Kidney epithelial cell (primary cell): ENCODE data around the gene RIN3. TPM values are rescaled to one million over a fixed set of nuclear protein-coding genes. Genes with fewer than 3 reads are reported as not detected.

Source experiments
- DNase-seq: peaks from one replicate; pipeline ENCODE4 v3.0.0-alpha.2; 2010; ENCODE audit warnings: low read depth
- H3K27me3 ChIP-seq: 2 replicates; pipeline ENCODE4 v1.6.0; 2011; ENCODE audit warnings: low read length; ENCODE audit not compliant: control insufficient read depth, insufficient read depth
- H3K36me3 ChIP-seq: 2 replicates; pipeline ENCODE4 v1.5.1; 2011; ENCODE audit warnings: low read length; ENCODE audit not compliant: control insufficient read depth, insufficient read depth
- H3K4me3 ChIP-seq: 2 replicates; pipeline ENCODE4 v1.5.1; 2011; ENCODE audit warnings: low read depth, mild to moderate bottlenecking, control low read depth, low read length
- CTCF ChIP-seq: IDR thresholded peaks from 2 replicates; pipeline ENCODE4 v1.5.1; 2011; ENCODE audit warnings: mild to moderate bottlenecking, moderate library complexity, low read length, control low read depth, inconsistent platforms; ENCODE audit not compliant: insufficient read depth, poor library complexity, severe bottlenecking
- total RNA-seq: library from RNA; depleted of rRNA; stranded (reverse); fragments of >200 nt; gene quantifications from 2 replicates; pipeline ENCODE4 v1.2.3, GENCODE V29; 2015

Gene RIN3, protein sequence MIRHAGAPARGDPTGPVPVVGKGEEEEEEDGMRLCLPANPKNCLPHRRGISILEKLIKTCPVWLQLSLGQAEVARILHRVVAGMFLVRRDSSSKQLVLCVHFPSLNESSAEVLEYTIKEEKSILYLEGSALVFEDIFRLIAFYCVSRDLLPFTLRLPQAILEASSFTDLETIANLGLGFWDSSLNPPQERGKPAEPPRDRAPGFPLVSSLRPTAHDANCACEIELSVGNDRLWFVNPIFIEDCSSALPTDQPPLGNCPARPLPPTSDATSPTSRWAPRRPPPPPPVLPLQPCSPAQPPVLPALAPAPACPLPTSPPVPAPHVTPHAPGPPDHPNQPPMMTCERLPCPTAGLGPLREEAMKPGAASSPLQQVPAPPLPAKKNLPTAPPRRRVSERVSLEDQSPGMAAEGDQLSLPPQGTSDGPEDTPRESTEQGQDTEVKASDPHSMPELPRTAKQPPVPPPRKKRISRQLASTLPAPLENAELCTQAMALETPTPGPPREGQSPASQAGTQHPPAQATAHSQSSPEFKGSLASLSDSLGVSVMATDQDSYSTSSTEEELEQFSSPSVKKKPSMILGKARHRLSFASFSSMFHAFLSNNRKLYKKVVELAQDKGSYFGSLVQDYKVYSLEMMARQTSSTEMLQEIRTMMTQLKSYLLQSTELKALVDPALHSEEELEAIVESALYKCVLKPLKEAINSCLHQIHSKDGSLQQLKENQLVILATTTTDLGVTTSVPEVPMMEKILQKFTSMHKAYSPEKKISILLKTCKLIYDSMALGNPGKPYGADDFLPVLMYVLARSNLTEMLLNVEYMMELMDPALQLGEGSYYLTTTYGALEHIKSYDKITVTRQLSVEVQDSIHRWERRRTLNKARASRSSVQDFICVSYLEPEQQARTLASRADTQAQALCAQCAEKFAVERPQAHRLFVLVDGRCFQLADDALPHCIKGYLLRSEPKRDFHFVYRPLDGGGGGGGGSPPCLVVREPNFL
- total RNA-seq: 5.1 and 6.0 TPM in 2 replicates

GRCh38 chr14:92513204-92513965 lies at the start of gene RIN3:
Gene RIN3, plus strand, starts transcription at chr14:92513781. Its CDS starts 152 bp downstream, at chr14:92513933.
- no peak for DNase-seq

DNA sequence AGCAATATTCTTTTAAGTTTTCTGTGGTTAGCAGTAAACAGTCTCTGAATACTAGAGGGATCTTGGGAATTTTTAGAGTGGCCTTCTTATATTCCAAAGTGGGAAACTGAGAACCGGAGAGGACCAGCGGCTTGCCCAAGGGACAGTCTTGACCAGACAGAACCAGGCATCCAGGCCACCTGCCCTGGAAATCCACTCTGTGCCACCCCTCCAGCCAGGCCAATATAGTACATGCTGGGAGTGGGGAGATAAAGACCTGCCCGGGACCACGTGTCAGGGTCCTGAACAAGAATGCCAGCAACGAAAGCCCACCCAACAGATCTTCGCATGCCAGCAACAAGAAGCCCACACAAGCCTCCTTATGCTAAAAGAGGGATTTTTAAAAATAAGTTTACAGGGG lies 49.4 kb upstream of the RIN3 start:
- DNase-seq: no peak
- Histone ChIP-seq H3K27me3 (no peaks in the 10 kb centered on the region), H3K4me3 (no peak overlapping the region), H3K36me3 (no peaks in the 10 kb centered on the region)
- no peak for TF ChIP-seq CTCF

More at GRCh38 chr14:92513204-92513965, at the start of gene RIN3:
- H3K4me3 ChIP-seq: peak within 1 kb of the TSS; percentile 63
- TF ChIP-seq CTCF: no peak
- no peaks in the 10 kb centered on the region for H3K36me3 ChIP-seq
- no peaks in the 10 kb centered on the region for H3K27me3 ChIP-seq

DNA sequence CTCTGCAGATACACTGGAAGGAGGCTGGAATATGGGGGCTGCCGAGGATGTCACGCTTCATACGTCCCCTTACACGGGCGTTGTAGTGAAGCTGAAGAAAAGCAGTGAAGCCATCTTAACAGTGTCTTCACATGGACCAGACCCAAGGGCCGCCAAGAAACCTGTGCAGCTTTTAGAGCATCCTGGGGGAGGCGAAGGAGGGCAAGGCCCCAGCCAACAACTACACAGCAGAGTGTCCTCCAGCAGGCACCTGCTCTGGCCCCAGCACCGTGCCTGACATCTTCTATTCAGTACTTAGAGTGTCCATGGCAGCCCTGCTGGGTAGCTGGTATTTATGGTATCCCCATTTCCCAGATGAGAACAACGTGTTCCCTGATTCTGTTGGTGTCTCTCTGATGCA lies 48.9 kb upstream of the RIN3 start:
- no peaks in the 10 kb centered on the region for H3K36me3 ChIP-seq
- H3K4me3 ChIP-seq: no peak overlapping the region
- H3K27me3 ChIP-seq: no peaks in the 10 kb centered on the region
- no peak for DNase-seq
- no peak for TF ChIP-seq CTCF

- no peak overlapping the region for H3K4me3 ChIP-seq
- H3K36me3 ChIP-seq: no peaks in the 10 kb centered on the region
- no peaks in the 10 kb centered on the region for H3K27me3 ChIP-seq
- no peak for TF ChIP-seq CTCF
- DNase-seq: no peak
Observed at GRCh38 chr14:92465353-92466055, 48.1 kb upstream of the RIN3 start.

- DNase-seq: no peak
- H3K36me3 ChIP-seq: no peaks in the 10 kb centered on the region
- H3K27me3 ChIP-seq: no peaks in the 10 kb centered on the region
- H3K4me3 ChIP-seq: no peak overlapping the region
- TF ChIP-seq CTCF: no peak
Observed at GRCh38 chr14:92466059-92466458, 47.5 kb upstream of the RIN3 start.
